ENCODE results near the gene GEMIN7.

DNA sequence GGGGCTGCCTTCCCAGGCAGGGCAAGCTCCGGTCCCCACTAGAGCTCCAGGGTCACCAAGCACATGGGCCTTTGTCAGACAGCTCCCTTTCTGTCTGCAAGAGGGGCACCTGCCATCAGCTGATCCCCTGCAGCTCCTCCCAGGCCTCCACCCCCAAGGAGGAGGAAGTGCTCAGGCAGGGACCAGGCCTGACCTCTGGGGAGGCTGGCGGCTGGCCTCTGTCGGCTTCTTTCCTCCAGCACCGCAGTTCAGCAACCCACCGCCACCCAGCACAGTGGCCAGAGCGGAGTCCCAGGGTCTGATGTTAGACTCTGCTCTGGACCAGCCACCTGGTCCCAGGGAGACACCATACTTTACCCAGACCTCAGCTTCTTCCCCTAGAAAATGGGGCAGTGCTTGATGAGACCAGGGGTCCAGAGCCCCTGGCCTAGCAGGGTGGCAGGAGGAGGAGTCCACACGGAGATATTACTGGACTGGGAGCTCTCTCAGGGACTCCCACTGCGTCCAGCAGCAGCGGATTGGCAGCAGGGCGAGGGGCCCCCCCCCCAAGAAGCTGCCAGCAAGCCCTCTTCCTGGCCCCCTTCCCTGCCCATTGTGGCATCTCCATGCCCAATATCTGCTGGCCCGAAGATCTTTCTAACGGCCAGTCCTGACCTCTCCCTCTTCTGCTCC, 57.6 kb downstream of the GEMIN7 start:
- no peak for TF ChIP-seq EP300 (conservative IDR thresholded peaks at IDR 0.05; ENCODE audit: poor library complexity, severe bottlenecking)
- no peak for TF ChIP-seq EZH2 (IDR thresholded peaks at IDR 0.05; ENCODE audit: borderline replicate concordance, insufficient read depth, low read length, poor library complexity, severe bottlenecking)
- TF ChIP-seq, protein P1, sequence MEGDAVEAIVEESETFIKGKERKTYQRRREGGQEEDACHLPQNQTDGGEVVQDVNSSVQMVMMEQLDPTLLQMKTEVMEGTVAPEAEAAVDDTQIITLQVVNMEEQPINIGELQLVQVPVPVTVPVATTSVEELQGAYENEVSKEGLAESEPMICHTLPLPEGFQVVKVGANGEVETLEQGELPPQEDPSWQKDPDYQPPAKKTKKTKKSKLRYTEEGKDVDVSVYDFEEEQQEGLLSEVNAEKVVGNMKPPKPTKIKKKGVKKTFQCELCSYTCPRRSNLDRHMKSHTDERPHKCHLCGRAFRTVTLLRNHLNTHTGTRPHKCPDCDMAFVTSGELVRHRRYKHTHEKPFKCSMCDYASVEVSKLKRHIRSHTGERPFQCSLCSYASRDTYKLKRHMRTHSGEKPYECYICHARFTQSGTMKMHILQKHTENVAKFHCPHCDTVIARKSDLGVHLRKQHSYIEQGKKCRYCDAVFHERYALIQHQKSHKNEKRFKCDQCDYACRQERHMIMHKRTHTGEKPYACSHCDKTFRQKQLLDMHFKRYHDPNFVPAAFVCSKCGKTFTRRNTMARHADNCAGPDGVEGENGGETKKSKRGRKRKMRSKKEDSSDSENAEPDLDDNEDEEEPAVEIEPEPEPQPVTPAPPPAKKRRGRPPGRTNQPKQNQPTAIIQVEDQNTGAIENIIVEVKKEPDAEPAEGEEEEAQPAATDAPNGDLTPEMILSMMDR (IDR thresholded peaks at IDR 0.05; ENCODE audit: poor library complexity, severe bottlenecking): no peak
- TF ChIP-seq POLR2AphosphoS5 (IDR thresholded peaks at IDR 0.05): no peak
- no peak for TF ChIP-seq TAF1 (IDR thresholded peaks at IDR 0.05; ENCODE audit: low read depth)
